ENCODE data around the gene C13orf42. TPM values are rescaled to one million over a fixed set of nuclear protein-coding genes. Genes with fewer than 3 reads are reported as not detected.

Gene C13orf42
- total and polyA plus RNA-seq, 10 of the 15 experiments (the other 5 are each of a cell fraction or from before 2014, with no cell fraction given) = not detected

GRCh38 chr13:51146667-51147066 is 35.6 kb upstream of the C13orf42 start:
- H3K4me3 ChIP-seq = no peak overlapping the region
- H3K9me3 ChIP-seq (replicated peaks; ENCODE audit: control insufficient read depth, insufficient read depth, low read length) = no peaks in the 10 kb centered on the region
- H3K9ac ChIP-seq (ENCODE audit: control insufficient read depth, insufficient read depth, low read length) = no peak overlapping the region
- in situ Hi-C loops (cut with MboI) (no loop called here), intact Hi-C loops (cut with micrococcal nuclease; ENCODE audit: unreplicated experiment) (no loop called here)
- no peak for FAIRE-seq
- BruUV-seq (replicated peaks) = no TSS peak
- TF ChIP-seq USF1 (IDR thresholded peaks at IDR 0.05; ENCODE audit: borderline replicate concordance, extremely low read length, insufficient read depth, low read depth, low read length) (no peak), ZZZ3 (IDR thresholded peaks at IDR 0.05; ENCODE audit: control insufficient read depth, insufficient read length, low read depth) (no peak), SUPT20H (IDR thresholded peaks at IDR 0.05; ENCODE audit: borderline replicate concordance, control insufficient read depth, low read depth, low read length) (no peak), WRNIP1 (IDR thresholded peaks at IDR 0.05; ENCODE audit: borderline replicate concordance, low read depth, low read length) (no peak), NR2C1 (IDR thresholded peaks at IDR 0.05) (no peak), ZNF384 (IDR thresholded peaks at IDR 0.05; ENCODE audit: borderline replicate concordance, low read depth, low read length) (no peak), BACH1 (IDR thresholded peaks at IDR 0.05; ENCODE audit: borderline replicate concordance) (no peak), TAF1 (IDR thresholded peaks at IDR 0.05; ENCODE audit: borderline replicate concordance, low read depth, low read length) (no peak), EED (IDR thresholded peaks at IDR 0.05; ENCODE audit: low read depth) (no peak), SIN3A (IDR thresholded peaks at IDR 0.05; ENCODE audit: low read depth, low read length) (no peak), ZNF622 (IDR thresholded peaks at IDR 0.05) (no peak), EGR1 (IDR thresholded peaks at IDR 0.05; ENCODE audit: borderline replicate concordance in 1 of 2, low read depth in 2 of 2, low read length in 2 of 2) (no peak), E2F8 (IDR thresholded peaks at IDR 0.05; ENCODE audit: low read depth, partially characterized antibody) (no peak), ATF3 (IDR thresholded peaks at IDR 0.05; ENCODE audit: borderline replicate concordance, extremely low read depth, low read depth, low read length) (no peak), ZBTB33 (IDR thresholded peaks at IDR 0.05) (no peak)
- WGBS (ENCODE audit: insufficient coverage, insufficient replicate concordance, low lambda C conversion rate, missing lambda C conversion rate) = 71% methylated on average over 1 of the region's 1 CpG
- ATAC-seq = no peak
- H3K79me2 ChIP-seq (ENCODE audit: control insufficient read depth, insufficient read depth, low read length) = no peaks in the 10 kb centered on the region
- POLR2A ChIA-PET = no interaction called here
- RAD21 ChIA-PET (ENCODE audit: unreplicated experiment) = interaction anchor here (2.2 kb wide), 1 partner anchor 139 kb away, joined by 5 read pairs; no protein-coding TSS in a partner anchor
- no peaks in the 10 kb centered on the region for H4K20me1 ChIP-seq (ENCODE audit: control insufficient read depth, insufficient read depth)
- no peak overlapping the region for H2AFZ ChIP-seq (ENCODE audit: control insufficient read depth, low read depth, low read length)
- SMC1A ChIA-PET (ENCODE audit: uncharacterized antibody, unreplicated experiment) = interaction anchor here (0.6 kb wide), 1 partner anchor 22 kb away, joined by 3 read pairs; no protein-coding TSS in a partner anchor
- DNase-seq (ENCODE audit: low read depth, low spot score) = no peak
- H3K4me1 ChIP-seq (ENCODE audit: control insufficient read depth, insufficient read depth, low read length) = no peaks in the 10 kb centered on the region
- H3K36me3 ChIP-seq (ENCODE audit: control insufficient read depth in 2 of 2, insufficient read depth in 2 of 2, low read length in 1 of 2) = no peaks in the 10 kb centered on the region
- H3K27ac ChIP-seq (ENCODE audit: control insufficient read depth, insufficient read depth) = no peak overlapping the region
- CTCF ChIA-PET = no interaction called here
- H3K27me3 ChIP-seq (replicated peaks in 1 of 2; ENCODE audit: control insufficient read depth in 2 of 2, insufficient read depth in 2 of 2, low read length in 1 of 2) = peaks cover 3 to 6% of the 10 kb centered on the region in 2 experiments; a peak in 2 of 4 replicates
- H3K4me2 ChIP-seq (ENCODE audit: control insufficient read depth, insufficient read depth) = no peak overlapping the region

Measured in GM12878 (cell line).